Spinal cord (tissue), 10 donors: ENCODE data around the gene TTC23. TPM values are rescaled to one million over a fixed set of nuclear protein-coding genes. Genes with fewer than 3 reads are reported as not detected.
A peak's percentile ranks its signal among the peaks of the same experiment; 100 is the strongest.

Experiments
- DNase-seq, 6 donors: peaks; one replicate each; pipeline versions ENCODE4 v3.0.0 to v3.0.0-alpha.2; 2013 to 2015; ENCODE audit warnings: low spot score in 6 of 6, low read depth in 4 of 6
- H3K27ac ChIP-seq: one replicate; pipeline ENCODE4 v1.5.1; 2013; ENCODE audit warnings: low read depth, low read length, control low read depth
- H3K27me3 ChIP-seq: one replicate; pipeline ENCODE4 v1.6.1; 2013; ENCODE audit warnings: low read length; ENCODE audit not compliant: control insufficient read depth, insufficient read depth
- H3K36me3 ChIP-seq: one replicate; pipeline ENCODE4 v1.6.1; 2013; ENCODE audit warnings: low read length; ENCODE audit not compliant: control insufficient read depth, insufficient read depth
- H3K4me1 ChIP-seq: one replicate; pipeline ENCODE4 v1.6.1; 2013; ENCODE audit warnings: low read length; ENCODE audit not compliant: control insufficient read depth, insufficient read depth
- H3K4me3 ChIP-seq: one replicate; pipeline ENCODE4 v1.5.1; 2013; ENCODE audit warnings: low read depth, low read length, control low read depth
- H3K9me3 ChIP-seq: one replicate; pipeline ENCODE4 v1.6.1; 2013; ENCODE audit warnings: low read length; ENCODE audit not compliant: control insufficient read depth, insufficient read depth
- WGBS: methylation state at CpG from one replicate; pipeline ENCODE4 v1.1.5; 2013; ENCODE audit warnings: missing lambda C conversion rate; ENCODE audit not compliant: insufficient coverage; 5-methylcytosine and 5-hydroxymethylcytosine counted together
- polyA plus RNA-seq, 2 donors: library from polyadenylated mRNA; unstranded; fragments of 120-200 nt; gene quantifications; one replicate each; pipeline ENCODE4 v1.2.1, GENCODE V29; 2013; ENCODE audit not compliant: insufficient read length in 2 of 2
- total RNA-seq, 2 donors: library from RNA; depleted of rRNA in 1 of 2; stranded (reverse); fragments of 120-200 nt in 1 of 2; fragments of >200 nt in 1 of 2; gene quantifications; one replicate each; pipeline versions ENCODE4 v1.2.3 to v1.2.4, GENCODE V29; 2013 to 2014
- donor health status: healthy.

The TTC23 gene
- total and polyA plus RNA-seq, 4 donors, result 14.8 to 23.8 (median 19.0) TPM

DNA sequence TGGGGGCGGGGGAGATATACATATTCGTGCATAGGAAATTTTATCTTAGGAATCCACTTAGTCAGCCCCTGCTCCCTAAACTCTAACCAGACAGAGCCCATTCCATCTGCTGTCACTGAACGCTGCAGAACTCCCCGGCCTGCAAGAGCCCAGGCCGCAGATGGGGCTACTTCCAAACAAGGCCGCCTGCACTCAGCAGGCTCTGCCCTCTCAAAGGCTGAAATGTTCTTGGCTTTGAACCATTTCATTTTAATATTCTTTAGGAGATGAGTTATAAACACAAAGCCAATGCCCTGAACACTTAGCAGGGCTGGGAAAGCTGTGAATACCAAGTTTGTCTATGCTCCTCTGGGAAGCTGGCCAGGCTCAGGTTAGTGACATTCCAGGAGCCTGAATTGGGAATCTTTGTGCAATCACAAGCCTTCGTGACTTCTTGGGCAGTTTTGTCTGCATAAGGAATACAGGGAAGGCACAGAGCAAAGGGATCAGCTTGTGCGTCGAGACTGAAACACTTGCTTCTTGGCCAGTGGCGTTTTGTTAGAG lies 79.5 kb downstream of the TTC23 start:
- WGBS, result 66% methylated on average over 5 of the region's 10 CpGs
- DNase-seq, result peak in 1 of 6 donors; percentile 25
- H3K36me3 ChIP-seq, result peaks cover 2% of the 10 kb centered on the region
- H3K4me1 ChIP-seq, result peaks cover 25% of the 10 kb centered on the region
- H3K4me3 ChIP-seq, result no peak overlapping the region
- H3K27ac ChIP-seq, result peak overlapping the region; percentile 61
- H3K27me3 ChIP-seq, result no peaks in the 10 kb centered on the region
- H3K9me3 ChIP-seq, result no peaks in the 10 kb centered on the region

DNA sequence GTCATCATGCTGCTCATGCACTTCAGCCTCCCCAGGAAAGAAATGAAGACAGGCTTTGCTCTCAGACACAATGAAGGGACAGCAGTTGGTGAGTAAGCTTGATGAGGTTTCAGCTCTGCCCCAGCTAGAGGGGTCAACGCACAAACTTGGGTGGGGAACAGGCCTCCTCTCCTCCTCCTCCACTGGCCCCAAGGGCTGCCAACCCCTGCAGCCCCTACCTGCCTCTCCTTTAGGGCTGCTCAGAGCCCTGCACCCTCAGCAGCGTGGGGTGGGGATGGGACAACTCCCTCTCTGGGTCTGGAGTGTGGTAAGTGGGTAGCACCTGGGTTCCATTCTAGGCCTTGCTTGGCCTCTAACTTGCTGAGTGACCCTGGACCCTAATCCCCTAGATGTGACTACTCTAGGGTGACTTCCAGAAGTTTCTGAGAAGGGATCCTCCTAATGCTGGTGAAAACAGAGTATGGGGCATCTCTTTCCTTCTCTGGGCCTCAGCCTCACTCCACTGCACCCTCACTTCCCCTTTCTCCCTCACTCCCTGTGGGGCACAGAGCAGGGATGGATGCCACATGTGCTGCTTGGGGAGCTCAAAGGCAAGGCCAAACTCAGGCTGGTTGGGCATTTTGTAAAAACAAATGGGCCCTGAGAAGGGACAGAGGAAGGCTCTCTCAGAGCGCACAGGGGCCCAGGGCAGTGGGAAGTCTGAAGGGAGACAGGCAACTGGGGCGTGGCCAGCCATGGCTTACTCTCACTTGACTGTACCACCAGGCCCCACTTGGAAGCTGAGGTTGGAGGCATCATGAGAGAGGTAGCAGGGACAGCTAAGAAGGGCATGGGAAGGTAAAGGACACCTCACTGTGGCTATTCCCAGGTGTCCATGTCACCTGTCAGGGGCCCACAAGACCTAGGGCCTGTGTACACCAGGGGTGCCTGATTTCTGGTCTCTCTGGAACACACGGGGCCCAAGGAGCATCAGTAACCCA lies 80.5 kb downstream of the TTC23 start:
- H3K27ac ChIP-seq, result peak overlapping the region; percentile 61
- peaks cover 20% of the 10 kb centered on the region for H3K4me1 ChIP-seq
- no peaks in the 10 kb centered on the region for H3K36me3 ChIP-seq
- DNase-seq, result no peak
- no peaks in the 10 kb centered on the region for H3K27me3 ChIP-seq
- H3K9me3 ChIP-seq, result no peaks in the 10 kb centered on the region
- WGBS, result 92% methylated on average over 5 of the region's 5 CpGs
- no peak overlapping the region for H3K4me3 ChIP-seq

DNA sequence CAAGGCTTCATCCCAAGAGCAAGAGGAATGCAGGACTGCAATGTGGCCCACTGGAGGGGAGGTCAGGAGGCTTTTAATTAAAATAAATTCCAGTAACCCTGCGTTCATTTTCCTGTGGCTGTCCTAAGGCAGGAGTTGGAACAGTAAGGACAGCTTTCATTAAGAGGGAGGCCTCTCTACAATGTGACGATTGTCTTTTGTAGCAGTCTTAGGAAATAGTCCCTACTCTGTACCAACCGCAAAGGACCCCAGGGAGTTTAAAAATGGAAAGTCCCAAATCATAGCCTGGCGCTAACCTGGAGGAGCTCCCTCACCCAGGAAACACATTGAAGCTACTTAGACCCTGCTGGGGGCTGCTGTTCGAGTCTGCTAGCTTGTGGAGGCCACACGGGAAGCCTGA lies 81.7 kb downstream of the TTC23 start:
- no peak overlapping the region for H3K27ac ChIP-seq
- WGBS, result 80% methylated on average over 6 of the region's 6 CpGs
- H3K9me3 ChIP-seq, result no peaks in the 10 kb centered on the region
- H3K4me3 ChIP-seq, result no peak overlapping the region
- peaks cover 20% of the 10 kb centered on the region for H3K4me1 ChIP-seq
- peaks cover 3% of the 10 kb centered on the region for H3K36me3 ChIP-seq
- H3K27me3 ChIP-seq, result no peaks in the 10 kb centered on the region
- DNase-seq, result no peak

DNA sequence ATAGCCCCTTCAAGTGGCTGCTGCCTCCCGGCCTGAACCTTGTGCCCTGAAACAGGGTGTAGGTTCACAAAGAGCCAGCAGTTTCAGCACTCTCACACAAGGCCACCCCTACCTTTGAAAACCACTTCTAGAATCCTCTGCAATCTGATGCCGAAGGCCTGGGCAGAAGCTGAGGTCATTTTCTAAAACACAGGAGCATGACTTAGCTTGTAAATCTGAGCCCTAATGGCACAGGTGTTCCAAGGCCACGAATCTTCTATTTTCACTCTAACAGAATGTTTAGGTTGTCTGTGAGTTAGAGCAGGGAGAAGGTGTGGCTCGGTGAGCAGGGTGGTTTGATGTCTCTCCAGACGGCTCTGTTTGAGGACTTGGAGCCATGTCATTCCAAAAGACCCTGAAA lies 82.2 kb downstream of the TTC23 start:
- H3K9me3 ChIP-seq, result no peaks in the 10 kb centered on the region
- peaks cover 3% of the 10 kb centered on the region for H3K36me3 ChIP-seq
- no peak overlapping the region for H3K27ac ChIP-seq
- H3K4me1 ChIP-seq, result peaks cover 20% of the 10 kb centered on the region
- DNase-seq, result no peak
- H3K4me3 ChIP-seq, result no peak overlapping the region
- no peaks in the 10 kb centered on the region for H3K27me3 ChIP-seq
- WGBS, result 95% methylated on average over 4 of the region's 5 CpGs

DNA sequence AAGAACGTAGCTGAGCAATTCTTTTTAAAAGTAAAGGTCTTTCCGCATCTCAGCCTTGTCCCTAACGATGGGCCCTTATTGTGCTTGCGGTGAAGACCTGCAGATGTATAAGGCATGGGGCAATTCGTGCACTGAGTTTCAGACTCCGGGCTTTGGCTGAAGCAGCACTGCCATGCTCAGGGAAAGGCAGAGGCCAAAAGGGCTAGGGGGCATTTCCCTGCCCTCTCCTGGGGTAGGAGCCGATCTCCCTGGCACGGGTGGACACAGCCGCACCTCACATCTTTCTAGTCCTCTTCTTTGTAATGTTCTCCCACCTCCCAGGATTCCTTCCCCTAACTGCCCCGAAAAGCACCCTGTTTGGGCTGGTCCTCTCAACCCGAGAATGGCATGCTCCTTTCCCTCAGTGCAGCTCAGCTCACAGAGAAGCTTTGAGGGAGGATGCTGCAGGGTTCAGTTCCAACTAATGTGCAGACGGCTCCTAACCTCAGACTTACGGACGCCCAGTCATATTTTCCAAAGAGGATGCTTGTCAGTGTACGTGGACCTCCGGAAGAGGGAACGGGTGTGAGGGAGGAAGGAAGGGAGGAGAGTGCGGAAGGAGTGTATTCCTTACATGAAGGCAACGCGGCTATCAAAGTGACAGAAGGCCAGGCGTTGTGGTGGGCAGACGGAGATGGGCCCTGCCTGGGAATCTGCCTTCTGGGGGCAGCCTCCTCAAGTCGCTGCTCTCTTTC lies 83.3 kb downstream of the TTC23 start:
- Histone ChIP-seq H3K36me3 (peaks cover 3% of the 10 kb centered on the region), H3K4me1 (peaks cover 20% of the 10 kb centered on the region), H3K9me3 (no peaks in the 10 kb centered on the region), H3K4me3 (no peak overlapping the region), H3K27me3 (no peaks in the 10 kb centered on the region), H3K27ac (no peak overlapping the region)
- WGBS, result 91% methylated on average over 23 of the region's 23 CpGs
- DNase-seq, result no peak

DNA sequence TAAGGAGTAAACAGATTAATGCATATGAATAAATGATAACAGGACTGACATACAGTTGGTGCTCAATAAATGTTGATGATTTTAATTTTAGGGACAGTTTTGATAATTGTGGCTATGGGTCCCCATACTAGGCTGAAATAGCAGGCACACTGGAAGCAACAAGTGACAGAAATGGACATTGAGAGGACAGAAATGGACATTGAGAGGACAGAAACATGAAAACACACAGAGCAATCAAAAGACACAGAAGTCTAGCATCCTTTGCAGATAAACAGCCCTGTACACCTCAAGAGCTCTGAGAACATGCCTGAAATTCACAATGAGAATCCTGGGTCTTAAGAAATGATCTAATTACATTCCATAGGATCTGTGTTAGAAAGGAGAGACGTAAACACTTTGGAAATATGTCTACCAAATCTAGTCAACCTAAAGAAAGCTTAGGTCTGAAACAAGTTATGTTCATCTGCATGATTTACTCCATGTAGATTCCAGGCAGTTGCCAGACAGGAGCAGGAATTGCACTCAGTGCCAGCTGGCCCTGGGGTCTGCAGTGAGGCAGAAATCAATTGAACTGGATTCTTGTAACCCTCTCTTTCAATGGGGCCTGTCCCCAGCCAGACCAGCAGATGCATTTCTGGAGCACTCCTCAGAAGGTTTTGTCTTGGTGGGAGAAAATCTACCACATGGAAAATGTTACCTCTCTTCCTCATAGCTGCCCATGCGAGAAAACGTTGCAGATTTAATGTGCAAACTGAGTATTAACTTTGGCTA lies 84.2 kb downstream of the TTC23 start:
- Histone ChIP-seq H3K4me1 (peaks cover 13% of the 10 kb centered on the region), H3K27me3 (no peaks in the 10 kb centered on the region), H3K9me3 (no peaks in the 10 kb centered on the region), H3K36me3 (peaks cover 3% of the 10 kb centered on the region), H3K27ac (no peak overlapping the region), H3K4me3 (no peak overlapping the region)
- no peak for DNase-seq
- WGBS, result no CpG with 5 or more reads among the region's 3 CpGs

DNA sequence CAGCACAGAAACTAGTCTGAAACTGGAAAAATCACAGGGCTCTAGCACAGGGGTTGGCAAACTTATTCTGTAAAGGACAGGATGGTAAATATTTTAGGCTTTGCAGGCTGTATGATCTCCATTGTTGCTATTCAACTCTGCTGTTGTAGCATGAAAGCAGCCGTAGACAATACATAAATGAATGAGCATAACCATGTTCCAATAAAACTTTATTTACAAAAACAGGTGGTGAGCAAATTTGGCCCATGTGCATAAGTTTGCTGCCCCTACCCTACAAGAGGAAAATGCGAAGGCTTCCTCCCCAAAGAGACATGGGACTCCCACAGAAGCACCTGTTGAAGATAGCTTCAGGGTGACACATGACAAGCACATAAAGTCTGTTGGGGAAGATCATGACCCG lies 85.3 kb downstream of the TTC23 start:
- no peaks in the 10 kb centered on the region for H3K9me3 ChIP-seq
- H3K36me3 ChIP-seq, result peaks cover 3% of the 10 kb centered on the region
- no peak for DNase-seq
- WGBS, result 100% methylated on average over 1 of the region's 3 CpGs
- no peaks in the 10 kb centered on the region for H3K27me3 ChIP-seq
- H3K4me1 ChIP-seq, result peaks cover 2% of the 10 kb centered on the region
- H3K27ac ChIP-seq, result no peak overlapping the region
- H3K4me3 ChIP-seq, result no peak overlapping the region

DNA sequence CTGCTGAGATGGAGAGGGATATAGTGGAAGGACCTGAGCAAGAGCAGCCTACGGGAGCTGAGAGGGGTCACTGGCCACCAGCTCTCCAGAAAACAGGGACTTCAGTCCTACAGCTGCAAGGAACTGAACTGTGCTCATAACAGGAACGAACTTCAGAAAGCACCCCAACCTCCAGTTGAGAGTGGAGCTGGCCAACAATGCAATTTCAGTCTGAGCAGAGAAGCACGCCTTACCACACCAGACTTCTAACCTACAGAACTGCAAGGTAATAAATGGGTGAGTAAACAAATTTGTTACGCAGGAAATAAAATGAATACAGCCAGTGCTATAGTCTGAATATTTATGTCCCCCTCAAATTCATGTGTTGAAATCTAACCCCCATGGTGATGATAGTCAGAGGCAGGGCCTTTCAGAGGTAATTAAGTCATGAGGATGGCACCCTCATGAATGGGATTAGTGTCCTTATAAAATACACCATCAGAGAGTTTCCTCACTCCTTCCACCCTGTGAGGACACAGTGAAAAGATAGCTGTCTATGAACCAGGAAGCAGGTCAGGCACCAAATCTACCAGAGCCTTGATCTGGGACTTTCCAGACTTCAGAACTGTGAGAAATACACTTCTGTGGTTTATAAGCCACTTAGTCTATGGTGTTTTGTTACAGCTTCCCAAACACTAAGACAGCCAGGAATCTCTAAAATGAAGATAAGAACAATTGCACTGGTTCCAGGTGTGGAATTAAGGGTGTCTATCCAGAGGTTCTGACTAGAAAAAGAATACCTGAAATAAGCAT lies 85.9 kb downstream of the TTC23 start:
- 95% methylated on average over 2 of the region's 4 CpGs for WGBS
- DNase-seq, result no peak
- Histone ChIP-seq H3K4me3 (no peak overlapping the region), H3K36me3 (peaks cover 6% of the 10 kb centered on the region), H3K9me3 (no peaks in the 10 kb centered on the region), H3K4me1 (no peaks in the 10 kb centered on the region), H3K27ac (no peak overlapping the region), H3K27me3 (no peaks in the 10 kb centered on the region)
